GM19240 (cell line): Measurements from ENCODE around the gene KIAA1143.

Experiments used
- DNase-seq: peaks from one replicate; pipeline ENCODE4 v3.0.0; 2011; ENCODE audit warnings: low spot score; ENCODE audit not compliant: insufficient read length

KIAA1143 gene

GRCh38 chr3:44761424-44762169, at the start of gene KIAA1143, which contains the start of gene KIF15:
Gene KIAA1143 (minus strand): TSS chr3:44761619. CDS start chr3:44761602, 17 bp downstream.
Gene KIF15 (plus strand): TSS chr3:44761794. CDS start chr3:44761866, 72 bp downstream.
- DNase-seq = peak; percentile 62

- no peak for DNase-seq
These were observed 44.5 kb upstream of the KIAA1143 start for GRCh38 chr3:44805960-44806359.

GRCh38 chr3:44803298-44803697, 41.9 kb upstream of the KIAA1143 start:
- no peak for DNase-seq

GRCh38 chr3:44802011-44802410, 40.6 kb upstream of the KIAA1143 start:
- no peak for DNase-seq

- DNase-seq = no peak
These were observed 33.8 kb upstream of the KIAA1143 start for GRCh38 chr3:44795197-44795596.

GRCh38 chr3:44782891-44783290, 21.5 kb upstream of the KIAA1143 start:
- DNase-seq = no peak

- DNase-seq = no peak
These were observed 10.7 kb upstream of the KIAA1143 start for GRCh38 chr3:44772099-44772442.

GRCh38 chr3:44771424-44772098, 10.1 kb upstream of the KIAA1143 start:
- DNase-seq = no peak

GRCh38 chr3:44764248-44764647, 2.8 kb upstream of the KIAA1143 start:
- no peak for DNase-seq

GRCh38 chr3:44762690-44763089, 1.3 kb upstream of the KIAA1143 start:
- no peak for DNase-seq

GRCh38 chr3:44762170-44762677, 805 bp upstream of the KIAA1143 start:
- DNase-seq = no peak

- no peak for DNase-seq
These were observed 357 bp downstream of the KIAA1143 start for GRCh38 chr3:44761101-44761423.

- DNase-seq = no peak
These were observed 26.7 kb downstream of the KIAA1143 start for GRCh38 chr3:44734646-44735168.

GRCh38 chr3:44729384-44729910, 32.0 kb downstream of the KIAA1143 start, which contains the start of gene ZNF501:
Gene ZNF501 (plus strand): TSS chr3:44729635. CDS start chr3:44734422, 4,787 bp downstream.
- peak; percentile 36 for DNase-seq

GRCh38 chr3:44722103-44722401, 39.4 kb downstream of the KIAA1143 start:
- DNase-seq = no peak

- DNase-seq = no peak
These were observed 40.0 kb downstream of the KIAA1143 start for GRCh38 chr3:44721231-44722102.

GRCh38 chr3:44712455-44713075, 48.9 kb downstream of the KIAA1143 start, which contains the start of gene ZNF502:
Gene ZNF502 (plus strand): TSS chr3:44712660. CDS start chr3:44720262, 7,602 bp downstream.
- DNase-seq = peak; percentile 8
